ENCODE measurements around the gene RNASE8.
"Not testable (repeated sequence)": the region's sequence is repeated elsewhere in the genome, so short reads cannot be mapped to it uniquely, and the experiment has no call there.

RNASE8 gene, protein sequence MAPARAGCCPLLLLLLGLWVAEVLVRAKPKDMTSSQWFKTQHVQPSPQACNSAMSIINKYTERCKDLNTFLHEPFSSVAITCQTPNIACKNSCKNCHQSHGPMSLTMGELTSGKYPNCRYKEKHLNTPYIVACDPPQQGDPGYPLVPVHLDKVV
- total RNA-seq = 0 to 0.04 reads per million in 2 donors

DNA sequence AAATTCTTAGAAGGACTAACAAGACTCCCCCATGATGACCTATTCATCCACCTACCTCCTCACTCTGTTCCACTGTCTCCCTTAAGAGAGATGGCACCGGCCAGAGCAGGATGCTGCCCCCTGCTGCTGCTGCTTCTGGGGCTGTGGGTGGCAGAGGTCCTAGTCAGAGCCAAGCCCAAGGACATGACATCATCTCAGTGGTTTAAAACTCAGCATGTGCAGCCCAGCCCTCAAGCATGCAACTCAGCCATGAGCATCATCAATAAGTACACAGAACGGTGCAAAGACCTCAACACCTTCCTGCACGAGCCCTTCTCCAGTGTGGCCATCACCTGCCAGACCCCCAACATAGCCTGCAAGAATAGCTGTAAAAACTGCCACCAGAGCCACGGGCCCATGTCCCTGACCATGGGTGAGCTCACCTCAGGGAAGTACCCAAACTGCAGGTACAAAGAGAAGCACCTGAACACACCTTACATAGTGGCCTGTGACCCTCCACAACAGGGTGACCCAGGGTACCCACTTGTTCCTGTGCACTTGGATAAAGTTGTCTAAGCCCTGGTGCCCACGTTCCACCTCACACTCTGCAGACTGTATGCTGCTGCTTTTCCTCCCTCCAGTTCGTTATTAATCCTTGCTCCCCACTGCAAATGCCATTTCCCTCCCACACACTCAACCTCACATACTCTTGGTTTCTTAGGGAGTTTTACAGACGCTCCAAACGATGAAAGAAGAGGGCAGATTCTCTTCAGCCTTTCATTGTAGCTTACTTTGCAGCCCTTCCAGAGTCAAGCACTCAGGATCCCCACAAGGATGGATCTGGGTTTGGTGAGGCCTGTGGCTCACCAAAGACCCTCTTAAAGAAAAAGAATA lies at the start of gene RNASE8:
Gene RNASE8 (plus strand): TSS at position 20 of the 873 bp plus-strand sequence. CDS start 71 bp downstream, at position 91.
- no peak for DNase-seq

DNA sequence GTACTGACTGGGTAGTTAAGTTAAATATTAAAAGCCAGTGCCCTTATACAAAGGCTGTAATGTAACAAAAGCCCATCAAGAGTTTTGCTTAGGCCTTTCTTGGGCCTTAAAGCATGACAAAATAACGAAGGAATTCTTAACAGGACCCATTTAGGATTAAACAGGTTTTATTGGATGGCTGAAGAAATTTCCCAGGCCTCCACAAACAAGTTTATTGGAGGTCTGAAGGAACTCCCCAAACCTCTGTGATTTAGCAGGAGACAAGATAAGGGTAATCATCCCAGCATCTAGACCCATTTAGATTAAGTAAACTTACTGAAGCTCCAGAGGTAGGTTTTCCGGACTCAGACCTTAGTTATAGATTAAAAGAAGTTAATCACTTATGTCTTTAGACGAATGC lies 47.9 kb upstream of the RNASE8 start:
- DNase-seq = not testable (repeated sequence)

DNA sequence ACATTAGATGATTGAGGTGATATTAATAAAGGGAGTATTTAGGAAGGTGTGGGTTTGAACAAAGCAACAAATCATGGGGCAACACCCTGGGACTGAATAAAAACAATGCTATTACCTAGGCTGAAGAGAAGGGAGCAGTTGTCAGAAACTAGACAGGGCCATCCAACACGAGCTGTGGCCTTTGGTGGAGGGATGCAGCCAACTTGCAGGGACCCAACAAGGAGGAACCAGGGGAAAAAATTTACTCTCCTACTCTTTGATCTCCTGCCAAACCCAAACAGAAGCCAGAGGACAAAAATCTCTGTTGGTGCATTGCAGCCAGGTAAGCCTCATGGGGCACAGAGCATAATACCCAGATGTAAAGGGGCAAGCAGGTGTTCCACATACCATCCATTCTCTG lies 46.5 kb upstream of the RNASE8 start:
- no peak for DNase-seq

DNA sequence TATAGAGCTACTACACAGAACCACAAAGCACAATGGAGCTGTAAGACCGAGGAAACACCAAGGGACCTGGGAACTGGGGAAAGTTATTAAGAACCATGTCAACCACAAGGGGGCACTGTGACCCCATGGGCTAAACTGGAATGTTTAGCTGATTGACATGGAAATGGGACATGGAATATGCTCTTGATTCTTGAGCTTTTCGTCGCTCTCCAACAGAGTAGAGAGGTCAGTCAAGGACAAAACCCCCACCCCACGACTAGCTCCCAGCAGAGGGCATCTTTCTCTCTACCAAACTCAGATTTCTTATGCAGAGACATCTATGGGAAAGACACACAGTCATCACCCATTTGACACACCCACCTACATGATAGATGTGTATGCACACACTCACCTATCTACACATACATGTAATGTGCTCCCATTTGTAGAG lies 42.8 kb upstream of the RNASE8 start:
- no peak for DNase-seq

DNA sequence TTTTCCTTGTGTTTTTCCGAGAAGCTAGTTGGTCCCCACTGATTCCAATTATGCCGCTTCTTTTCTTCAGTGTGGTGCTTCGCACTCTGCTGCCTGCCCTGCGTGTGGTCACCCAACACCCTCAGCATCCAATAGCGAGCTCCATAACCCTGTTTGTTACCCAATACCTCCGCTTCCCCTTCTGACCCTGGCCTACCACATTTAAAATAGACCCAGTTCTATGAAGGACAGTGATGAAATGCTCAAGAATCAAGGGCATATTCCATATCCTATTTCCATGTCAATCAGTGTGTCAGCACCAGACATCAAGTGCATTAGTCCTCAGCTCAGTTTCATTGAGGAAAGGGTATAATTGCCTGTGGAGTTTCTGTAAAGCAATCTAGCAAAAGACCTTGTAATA lies 42.3 kb upstream of the RNASE8 start:
- no peak for DNase-seq

DNA sequence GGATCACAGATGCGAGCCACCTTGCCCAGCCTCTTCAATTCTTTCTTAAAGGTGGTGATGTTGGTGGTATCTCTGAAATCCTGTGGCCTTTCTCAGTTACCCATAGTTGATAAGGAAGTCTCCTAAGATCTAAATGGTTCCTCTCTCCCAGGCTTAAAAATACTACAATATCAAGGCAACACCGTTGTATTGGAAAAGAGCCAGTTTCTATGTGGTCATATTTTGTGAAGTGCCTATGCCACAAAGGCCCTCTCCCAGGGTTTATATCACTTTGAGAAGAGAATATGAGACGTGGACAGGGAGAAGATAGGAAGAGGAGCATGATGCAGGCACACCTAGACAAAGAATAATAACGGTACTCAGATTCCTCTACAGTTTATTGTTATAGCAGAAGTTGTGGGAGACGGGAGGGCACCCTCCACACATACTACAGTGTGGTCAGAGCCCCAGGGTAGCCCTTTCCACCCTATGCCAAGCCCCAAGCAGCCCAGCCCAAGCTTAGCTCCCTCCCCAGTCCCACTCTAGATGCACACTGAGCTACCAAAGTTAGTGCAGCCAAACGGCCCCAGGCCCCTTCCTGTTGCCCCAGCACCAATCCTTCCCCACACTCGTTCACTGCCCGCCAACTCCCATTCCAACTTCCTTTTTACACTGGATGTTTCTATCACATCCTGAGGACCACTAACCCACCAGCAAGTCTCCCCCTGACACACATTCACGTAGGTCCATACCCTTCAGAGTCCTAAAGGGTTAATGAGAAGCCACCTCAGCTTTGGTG lies 41.0 kb upstream of the RNASE8 start:
- no peak for DNase-seq

DNA sequence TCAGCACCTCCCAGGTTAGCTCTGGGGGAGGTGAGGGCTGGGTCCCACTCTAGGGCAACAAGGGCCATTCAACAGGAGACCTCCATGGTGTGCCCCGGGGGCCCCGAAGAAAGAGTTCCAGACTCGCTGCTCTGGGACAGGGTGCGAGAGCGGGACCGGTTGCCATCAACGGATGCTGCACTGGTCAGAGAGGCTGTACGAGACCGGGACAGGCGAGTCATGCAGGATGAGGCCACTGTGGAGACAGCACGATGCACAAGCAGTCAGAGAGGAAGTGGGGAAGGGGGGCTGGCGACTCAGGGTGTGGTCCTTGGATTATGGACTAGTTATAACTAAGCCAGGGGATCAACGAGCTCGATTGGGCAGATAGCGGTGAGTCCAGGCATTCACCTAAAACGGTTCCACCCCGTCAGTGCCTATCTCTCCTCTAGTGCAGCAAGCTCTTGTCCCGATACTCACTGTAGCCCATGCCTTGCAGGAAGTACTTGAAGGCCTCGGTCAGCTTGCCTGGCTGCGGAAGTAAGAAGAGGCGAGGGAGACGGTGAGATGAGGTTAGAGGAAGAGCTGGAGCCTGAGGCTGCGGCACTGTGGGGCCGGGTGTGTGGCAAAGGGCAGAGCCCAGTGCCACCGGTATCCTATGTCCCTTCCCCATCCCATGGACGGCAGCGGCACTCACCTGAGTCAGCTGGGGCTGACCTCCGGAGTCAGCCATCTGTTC lies 39.9 kb upstream of the RNASE8 start:
- no peak for DNase-seq

DNA sequence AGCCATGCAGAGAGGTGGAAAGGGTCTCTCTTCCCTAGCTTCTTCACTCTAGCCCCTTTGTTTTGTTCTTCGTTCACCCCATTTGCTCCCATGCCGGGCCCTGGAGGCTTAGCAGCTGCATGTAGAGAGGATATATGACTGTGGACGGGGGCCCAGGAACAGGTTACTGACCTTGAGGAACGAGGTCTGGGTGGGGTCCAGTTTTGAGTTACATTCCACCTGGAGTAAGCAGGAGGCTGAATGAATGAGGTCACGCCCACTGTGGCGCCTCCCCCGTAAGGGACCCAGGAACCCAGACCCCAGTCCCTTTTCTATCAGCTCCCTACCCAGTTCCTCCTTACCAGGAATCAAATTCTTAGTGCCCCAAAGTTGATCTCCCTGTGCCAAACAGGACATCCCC lies 39.3 kb upstream of the RNASE8 start:
- DNase-seq = no peak

DNA sequence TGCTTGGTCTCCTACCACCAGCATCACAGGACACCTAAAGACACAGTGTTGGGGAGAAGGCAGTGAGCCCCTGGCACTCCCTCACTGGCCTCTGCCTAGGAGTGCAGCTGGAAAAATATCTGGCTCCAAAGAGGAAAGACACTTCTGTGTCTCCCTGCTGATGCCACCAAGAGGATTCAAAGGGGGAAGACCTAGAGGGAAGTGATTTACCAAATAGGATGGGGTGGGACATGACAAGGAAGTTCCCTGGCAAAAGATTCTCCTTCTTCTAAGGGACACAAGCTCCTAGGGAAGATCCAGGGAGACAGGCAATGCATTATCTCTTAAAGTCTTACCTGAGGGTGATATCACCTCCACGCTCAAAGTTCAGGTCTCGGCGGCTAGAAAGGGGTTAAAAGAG lies 38.8 kb upstream of the RNASE8 start:
- no peak for DNase-seq

DNA sequence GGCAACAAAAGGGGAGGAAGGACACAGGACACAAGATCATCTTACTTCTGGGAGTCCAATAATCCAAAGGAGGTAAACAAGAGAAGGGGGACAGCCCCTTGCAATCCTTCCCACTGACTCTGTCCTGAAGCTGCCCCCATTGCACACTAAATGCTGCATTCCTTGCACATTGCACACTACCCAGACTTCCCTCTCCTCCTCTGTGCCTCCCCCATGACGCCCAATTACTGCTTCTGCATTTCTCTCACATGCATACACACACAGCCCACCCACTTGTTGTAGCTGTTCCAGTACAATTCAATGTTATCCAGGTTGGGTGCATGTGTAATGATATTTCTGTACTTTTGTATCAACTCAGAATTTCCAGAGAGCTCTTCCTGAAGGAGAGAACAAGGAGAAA lies 38.3 kb upstream of the RNASE8 start:
- DNase-seq = no peak

DNA sequence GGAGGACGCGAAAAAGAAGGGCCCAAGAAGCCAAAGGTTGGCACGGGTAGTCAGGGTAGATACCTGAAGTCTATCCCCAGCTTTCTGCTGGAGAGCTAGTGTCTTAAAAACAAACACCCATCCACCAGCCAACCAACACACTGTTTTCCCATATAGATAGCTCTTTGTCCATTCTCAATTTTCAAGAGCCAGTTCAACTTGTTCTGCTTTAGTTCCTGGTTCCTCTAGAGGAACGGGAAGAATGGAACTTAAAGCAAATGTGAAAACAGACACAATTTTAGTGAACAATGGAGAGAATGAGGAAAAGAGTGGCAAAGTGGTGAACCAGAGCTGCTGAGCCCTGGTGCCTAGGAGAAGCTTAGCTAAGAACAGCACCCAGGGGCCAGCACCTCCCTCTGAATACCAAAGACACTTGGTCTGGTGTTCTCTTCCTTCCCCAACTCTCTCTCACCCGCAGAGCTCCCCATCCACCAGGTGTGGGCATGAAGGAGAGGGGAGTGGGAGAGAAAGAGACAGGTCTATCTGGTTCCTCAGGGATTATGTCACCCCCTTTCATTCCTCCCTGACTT lies 36.6 kb upstream of the RNASE8 start:
- no peak for DNase-seq

DNA sequence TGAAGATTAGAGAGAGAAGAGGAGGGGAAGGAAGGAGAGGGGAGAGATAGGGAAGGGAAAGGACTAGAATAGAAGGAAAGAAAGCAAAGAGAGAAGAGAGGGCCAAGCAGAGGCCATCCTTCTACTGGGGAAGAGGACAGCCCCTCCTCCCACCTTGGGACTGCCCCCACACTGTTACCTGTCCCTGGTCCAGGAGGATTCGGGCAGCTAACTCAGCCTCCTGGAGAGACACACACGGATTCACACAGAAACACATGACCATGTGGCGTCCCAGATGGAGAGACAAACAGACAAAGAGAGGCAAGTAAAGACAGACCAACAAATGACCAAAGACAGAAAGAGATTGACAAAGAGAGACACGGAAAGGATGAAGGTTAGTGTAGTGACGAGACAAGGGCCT lies 34.9 kb upstream of the RNASE8 start:
- no peak for DNase-seq

DNA sequence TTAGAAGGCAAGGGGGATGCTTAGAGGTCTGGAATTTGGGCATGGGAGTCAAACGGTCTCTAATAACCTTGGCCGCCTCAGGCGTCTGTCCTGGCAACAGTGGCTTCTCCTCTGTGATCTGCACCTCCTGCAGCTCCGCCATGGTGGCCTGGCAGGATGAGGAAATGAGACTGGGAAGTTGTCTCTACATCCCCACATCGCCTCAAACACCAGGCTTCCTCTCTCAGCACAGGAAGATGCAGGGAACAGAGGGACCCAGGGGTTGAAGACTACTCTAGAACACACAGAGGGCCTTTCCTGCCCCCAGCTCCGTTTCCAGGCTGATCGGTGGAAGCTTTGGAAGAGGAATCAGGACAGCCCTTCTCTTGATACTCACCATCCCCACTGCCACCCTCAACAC lies 34.4 kb upstream of the RNASE8 start:
- no peak for DNase-seq

DNA sequence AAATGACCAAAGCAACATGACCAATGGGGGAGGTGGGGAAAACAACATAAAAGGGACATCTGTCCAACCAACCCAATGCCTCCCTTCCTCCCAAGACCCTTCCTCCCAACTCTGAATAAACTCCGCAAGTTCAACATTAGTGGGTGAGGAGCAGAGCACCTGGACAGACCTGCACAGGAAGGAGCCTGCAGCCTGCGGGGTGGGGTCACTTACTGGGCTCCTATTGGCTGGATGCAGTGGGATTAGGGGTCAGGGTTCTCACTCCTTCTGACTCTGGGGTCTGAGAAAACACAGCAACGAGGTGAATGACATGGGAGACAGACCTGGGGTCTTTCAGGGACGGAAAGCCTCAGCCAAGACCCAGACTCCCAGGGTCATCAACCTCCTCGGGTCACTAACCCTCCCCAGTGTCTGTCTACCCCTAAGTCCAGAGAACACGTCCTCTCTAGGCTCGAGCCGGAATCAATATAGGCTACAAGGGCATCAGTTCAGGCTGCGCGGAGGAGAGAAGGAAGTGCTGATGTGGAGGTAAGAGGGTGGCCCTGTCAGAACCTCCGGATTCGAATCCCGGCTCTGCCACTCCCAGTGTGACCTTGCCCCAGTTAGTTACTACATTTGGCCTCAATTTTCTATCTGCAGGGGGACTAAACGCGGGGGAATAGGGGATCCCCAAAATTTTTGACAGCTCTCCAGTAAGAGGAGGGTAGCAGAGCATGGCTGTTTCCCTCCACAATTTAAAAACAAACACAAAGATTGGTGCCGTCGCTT lies 33.6 kb upstream of the RNASE8 start:
- DNase-seq = no peak

DNA sequence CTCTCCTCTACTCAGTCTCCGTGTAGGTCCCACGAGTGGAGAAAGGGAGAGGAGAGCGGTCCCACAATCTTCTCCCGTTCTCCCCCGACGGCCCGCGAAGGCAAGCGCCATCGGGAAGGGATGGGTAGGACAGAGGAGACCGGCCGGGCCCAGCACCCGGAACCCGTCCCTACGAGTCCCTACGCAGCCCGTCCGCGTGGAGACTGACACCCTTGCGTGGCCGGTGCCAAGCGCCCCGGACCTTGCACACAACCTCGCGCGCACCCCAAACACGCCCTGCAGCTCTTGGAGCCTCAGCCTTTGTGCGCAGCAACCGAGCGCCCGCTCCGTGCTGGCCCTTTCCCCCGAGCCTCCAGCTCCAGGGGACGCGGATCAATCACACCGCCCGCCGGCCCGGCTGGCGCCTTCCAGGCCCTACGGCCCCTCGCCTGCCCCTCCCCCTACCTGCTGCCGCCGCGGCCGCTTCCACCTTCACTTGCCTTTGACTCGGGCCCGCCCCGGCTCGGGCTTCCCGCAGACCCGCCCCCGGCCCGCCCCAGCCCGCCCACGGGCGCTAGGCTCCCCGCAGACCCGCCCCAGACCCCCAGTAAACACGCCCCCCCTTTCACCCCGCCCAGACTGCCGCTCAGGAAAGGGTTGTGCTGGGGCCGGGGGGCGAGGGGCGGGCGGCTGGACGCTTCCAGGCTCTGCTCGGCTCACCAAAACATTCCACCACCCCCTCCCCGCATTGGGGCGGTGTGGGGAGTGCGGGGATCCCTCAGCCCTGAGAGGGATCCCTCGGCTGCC lies 32.8 kb upstream of the RNASE8 start, which contains the start of gene NDRG2:
Gene NDRG2 (minus strand): TSS at position 477 of the 786 bp plus-strand sequence. CDS start 1,746 bp downstream, outside the sequence.
- DNase-seq = peak; percentile 68

DNA sequence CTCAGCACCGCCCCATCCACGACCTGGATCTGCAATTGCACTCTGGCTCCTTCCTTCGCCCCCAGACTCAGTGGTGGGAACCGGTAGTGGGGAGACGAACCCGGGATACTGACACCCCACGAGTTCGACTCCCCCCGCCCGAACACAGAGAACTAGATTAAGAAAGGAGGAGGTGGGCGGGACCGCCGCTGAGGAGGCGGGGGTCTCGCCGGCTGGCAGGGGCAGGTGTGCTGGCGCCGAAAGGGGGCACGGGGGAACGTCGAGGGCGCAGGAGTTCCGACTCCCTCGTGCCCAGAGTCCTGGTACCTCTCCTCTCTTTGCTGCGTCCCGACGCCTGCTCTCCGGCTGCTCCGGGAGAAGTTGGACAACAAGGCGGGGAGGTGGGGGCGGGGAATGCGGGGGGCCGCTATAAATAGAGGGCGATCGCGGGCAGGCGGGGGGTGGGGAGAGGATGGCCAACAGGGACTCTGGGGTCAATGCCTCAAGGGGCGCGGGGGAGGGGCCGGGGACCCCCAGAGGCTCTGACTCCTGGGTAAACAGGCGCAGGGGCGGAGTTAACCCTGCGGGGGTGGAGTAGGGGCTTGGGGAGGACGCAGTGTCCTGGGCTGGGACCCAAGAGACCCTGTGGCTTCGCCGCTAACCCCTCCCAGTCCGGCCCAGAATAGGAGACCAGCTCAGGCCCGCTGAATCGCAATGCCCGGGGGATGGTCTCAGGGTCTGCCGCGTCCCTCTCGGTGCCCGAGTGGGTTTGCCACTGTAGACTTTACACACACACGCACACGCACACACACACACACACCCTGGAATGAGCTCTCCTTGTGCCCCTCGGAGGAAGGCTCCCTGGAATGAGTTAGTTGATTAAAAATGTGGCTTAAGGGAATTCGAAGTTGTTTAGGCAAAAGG lies 32.0 kb upstream of the RNASE8 start:
- DNase-seq = peak; percentile 19

DNA sequence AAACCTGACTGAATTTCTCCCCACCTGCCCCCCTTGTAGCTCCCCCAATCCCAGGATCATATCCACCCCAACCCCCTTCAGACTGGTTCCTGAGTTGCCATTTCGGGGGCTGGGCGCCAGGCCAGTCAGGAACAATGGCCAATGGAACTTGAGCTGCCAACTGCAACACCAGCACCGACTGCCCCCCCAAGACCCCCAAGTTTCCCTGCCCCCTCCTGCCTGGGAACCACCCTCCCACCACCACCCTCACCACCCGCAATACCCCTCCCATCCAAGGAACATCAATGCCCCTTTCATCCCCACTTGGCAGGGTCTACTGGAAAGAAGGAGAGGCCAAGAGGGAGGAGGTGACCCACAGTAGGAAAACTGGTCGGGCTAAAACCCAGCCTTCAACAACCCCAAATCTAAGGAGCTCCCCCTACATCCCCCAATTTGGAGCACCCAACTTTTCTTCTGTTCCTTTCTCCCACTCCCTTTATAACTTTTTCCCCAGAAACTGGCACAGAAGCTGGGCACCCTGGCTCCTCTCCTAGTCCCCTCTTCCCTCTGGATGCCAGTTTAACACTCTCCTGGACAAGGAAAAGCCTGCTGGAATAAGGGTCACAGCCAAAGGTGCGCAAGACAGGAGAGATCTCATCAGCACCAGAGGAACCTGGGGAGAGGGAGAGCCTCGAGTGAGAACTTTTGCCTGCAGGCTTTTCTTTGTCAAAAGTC lies 31.2 kb upstream of the RNASE8 start:
- DNase-seq = no peak

DNA sequence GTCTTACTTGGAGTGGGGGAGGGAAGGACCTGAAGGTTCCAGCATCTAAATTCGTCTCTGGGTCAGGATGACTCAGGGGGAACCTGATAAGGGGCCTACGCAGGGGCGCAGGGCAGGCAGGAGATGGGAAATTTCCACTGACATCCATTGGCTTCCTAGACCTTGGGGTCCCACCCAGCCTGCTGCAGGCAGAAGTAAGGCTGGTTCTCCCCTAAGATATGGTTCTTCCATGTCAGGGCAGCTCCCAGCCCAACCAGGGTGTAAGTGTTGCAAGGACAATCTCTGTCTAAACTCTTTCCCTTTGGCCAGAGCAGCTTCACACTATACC lies 30.7 kb upstream of the RNASE8 start:
- DNase-seq = no peak

DNA sequence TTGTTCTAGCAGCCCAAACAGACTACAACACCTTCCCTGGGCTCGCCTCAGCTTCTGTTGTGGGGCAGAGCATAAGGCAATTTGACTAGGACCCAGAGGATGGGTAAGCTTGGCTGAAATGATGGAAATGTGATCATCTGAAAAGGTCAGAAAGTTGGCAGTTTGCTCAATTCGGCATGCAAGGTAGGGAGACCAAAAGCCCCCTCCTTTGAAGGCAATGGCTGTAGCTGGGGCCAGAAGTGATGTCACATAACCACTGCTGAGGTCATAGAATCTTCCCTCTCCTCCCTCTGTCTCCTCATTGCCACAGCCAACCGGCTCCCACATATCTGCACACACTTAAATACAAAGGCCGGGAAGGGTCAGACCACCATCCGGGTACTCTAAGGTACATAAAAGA lies 27.7 kb upstream of the RNASE8 start, which contains the start of gene TPPP2:
Gene TPPP2 (plus strand): TSS at position 301 of the 400 bp plus-strand sequence. CDS start 365 bp downstream, outside the sequence.
- DNase-seq = no peak
